ENCODE results near the gene IQCB1. TPM values are rescaled to one million over a fixed set of nuclear protein-coding genes. Genes with fewer than 3 reads are reported as not detected.
A peak's percentile ranks its signal among the peaks of the same experiment; 100 is the strongest.

IQCB1 gene
- total and polyA plus RNA-seq, 2 of the 8 experiments (the other 6 are each of a cell fraction or from before 2014, with no cell fraction given): 21.7 to 31.2 TPM

- peak; percentile 99 for FAIRE-seq
- CTCF ChIA-PET (ENCODE audit: partially characterized antibody): interaction anchor here (1.1 kb wide), 1 partner anchor 22 kb away, joined by 4 read pairs; no protein-coding TSS in a partner anchor
- TF ChIP-seq SRF (IDR thresholded peaks at IDR 0.05; ENCODE audit: low read depth, low read length) (no peak), FOSL1 (IDR thresholded peaks at IDR 0.05; ENCODE audit: insufficient read depth, low read depth, low read length) (no peak), KDM5A (IDR thresholded peaks at IDR 0.05; ENCODE audit: low read length) (no peak), TBP (IDR thresholded peaks at IDR 0.05; ENCODE audit: low read depth, low read length) (peak; percentile 93), SIX5 (IDR thresholded peaks at IDR 0.05; ENCODE audit: low read depth, low read length) (0 out of 2 replicates have a peak, but pooled peaks have one; percentile 7), RBBP5 (IDR thresholded peaks at IDR 0.05; ENCODE audit: borderline replicate concordance, low read depth, low read length) (peak; percentile 69; the same call in 1 of the 2 replicates), SIN3A (conservative IDR thresholded peaks at IDR 0.05 in 1 of 2, IDR thresholded peaks at IDR 0.05 in 1 of 2; ENCODE audit: low read depth in 1 of 2, low read length in 2 of 2) (peak; percentile 32 to 77; a peak in 2 of 4 replicates), CBX8 (IDR thresholded peaks at IDR 0.05; ENCODE audit: borderline replicate concordance, low read depth, low read length) (no peak), GABPA (IDR thresholded peaks at IDR 0.05; ENCODE audit: borderline replicate concordance, insufficient read depth, low read length) (peak; percentile 96), POLR2A (IDR thresholded peaks at IDR 0.05; ENCODE audit: control extremely low read depth in 1 of 2, low read depth in 2 of 2, low read length in 2 of 2) (peak; percentile 99 to 100), CREB1 (IDR thresholded peaks at IDR 0.05) (peak; percentile 74), JUND (IDR thresholded peaks at IDR 0.05; ENCODE audit: low read length) (no peak)
Measured at GRCh38 chr3:121749276-121750086, 85.4 kb downstream of the IQCB1 start, which contains the start of gene GOLGB1. Gene GOLGB1, minus strand, starts transcription at chr3:121749741. Its CDS starts 18,770 bp downstream, at chr3:121730971.

More at GRCh38 chr3:121749276-121750086, 85.4 kb downstream of the IQCB1 start, which contains the start of gene GOLGB1:
- peak within 1 kb of the TSS; percentile 90 to 92 for H3K4me2 ChIP-seq (ENCODE audit: insufficient read depth in 1 of 2, low read depth in 2 of 2, low read length in 2 of 2)
- H3K23me2 ChIP-seq (ENCODE audit: low read depth, low read length): peaks cover 9% of the 10 kb centered on the region
- H2BK12ac ChIP-seq (ENCODE audit: low read depth, low read length): no peak within 1 kb of the TSS; the same call in 1 of the 2 replicates
- peak within 1 kb of the TSS; percentile 6 for H3K4ac ChIP-seq (replicated peaks; ENCODE audit: insufficient read length, low read depth, low read length)
- no peak within 1 kb of the TSS for H2AK5ac ChIP-seq (ENCODE audit: low read depth, low read length)
- 2% methylated on average over 50 of the region's 51 CpGs; no CpG with 5 or more reads in 1 of the 2 experiments for WGBS, 2 experiments (ENCODE audit: extremely low coverage in 1 of 2, insufficient coverage in 1 of 2, insufficient read length in 1 of 2, insufficient replicate concordance in 2 of 2, low coverage in 1 of 2, low lambda C conversion rate in 2 of 2, missing lambda C conversion rate in 1 of 2)
- no peaks in the 10 kb centered on the region for H3K27me3 ChIP-seq (replicated peaks in 1 of 4; ENCODE audit: control insufficient read depth in 3 of 4, extremely low read depth in 1 of 4, insufficient read depth in 3 of 4, low read length in 3 of 4)
- H3K23ac ChIP-seq (ENCODE audit: insufficient read length): no peak within 1 kb of the TSS
- peak within 1 kb of the TSS; percentile 93 for H3K27ac ChIP-seq (ENCODE audit: low read depth, low read length)
- H2BK15ac ChIP-seq (ENCODE audit: low read length): no peak within 1 kb of the TSS; the same call in 1 of the 2 replicates
- DNase-seq (ENCODE audit: low read depth in 1 of 2, low spot score in 2 of 2): peak; percentile 92 to 94
- H2BK120ac ChIP-seq (replicated peaks; ENCODE audit: low read depth, low read length): no peak within 1 kb of the TSS
- peak within 1 kb of the TSS; percentile 81 to 98 (median 92) for H3K4me3 ChIP-seq (ENCODE audit: extremely low read depth in 1 of 4, insufficient read depth in 2 of 4, low read depth in 3 of 4, low read length in 4 of 4)
- no peak within 1 kb of the TSS for H4K91ac ChIP-seq (replicated peaks; ENCODE audit: insufficient read length, low read length)
- peak within 1 kb of the TSS; percentile 55 for H4K5ac ChIP-seq (ENCODE audit: insufficient read length, low read depth, low read length)
- peak within 1 kb of the TSS; percentile 87 for H2BK5ac ChIP-seq (ENCODE audit: low read depth, low read length)
- no peaks in the 10 kb centered on the region for H3K9me3 ChIP-seq (ENCODE audit: insufficient read depth in 2 of 2, low read depth in 1 of 2, low read length in 1 of 2)
- H3K36me3 ChIP-seq (ENCODE audit: control insufficient read depth in 2 of 4, insufficient read depth in 4 of 4, low read length in 3 of 4): no peaks in the 10 kb centered on the region
- H3K56ac ChIP-seq (replicated peaks; ENCODE audit: insufficient read length, low read depth, low read length): no peak within 1 kb of the TSS
- H3K4me1 ChIP-seq (replicated peaks in 1 of 4; ENCODE audit: control insufficient read depth in 3 of 4, insufficient read depth in 4 of 4, low read length in 3 of 4): peaks cover 0 to 5% (median 2%) of the 10 kb centered on the region in 4 experiments; a peak in 2 of 7 replicates
- H3K79me1 ChIP-seq (ENCODE audit: low read depth, low read length): no peaks in the 10 kb centered on the region
- peak within 1 kb of the TSS; percentile 61 to 97 (median 96) for H3K9ac ChIP-seq (replicated peaks in 1 of 4; ENCODE audit: extremely low read depth in 1 of 4, low read depth in 3 of 4, low read length in 3 of 4)
- H2BK20ac ChIP-seq (ENCODE audit: low read length): no peak within 1 kb of the TSS
- H4K8ac ChIP-seq (ENCODE audit: extremely low read depth, insufficient read depth, low read length): peak within 1 kb of the TSS; percentile 98
- H4K20me1 ChIP-seq (replicated peaks in 1 of 2; ENCODE audit: control insufficient read depth in 1 of 2, insufficient read depth in 2 of 2, low read length in 2 of 2): peaks cover 0 to 2% of the 10 kb centered on the region in 2 experiments
- peaks cover 0 to 33% of the 10 kb centered on the region in 2 experiments; a peak in 2 of 4 replicates for H3K79me2 ChIP-seq (ENCODE audit: control insufficient read depth in 1 of 2, insufficient read depth in 2 of 2, low read length in 2 of 2)
- POLR2A ChIA-PET (ENCODE audit: partially characterized antibody): interaction anchor here (0.6 to 3.1 kb wide), 16 partner anchors 10 to 1676 kb away, joined by 3 to 8 read pairs (median 4); partner anchors contain the start of gene POLQ
- H3K14ac ChIP-seq (ENCODE audit: insufficient read length): no peak within 1 kb of the TSS
- H3K18ac ChIP-seq (ENCODE audit: extremely low read depth, low read length): 0 out of 2 replicates have a peak within 1 kb of the TSS, but pooled peaks have one; percentile 73
- H2AFZ ChIP-seq (ENCODE audit: low read length): peak within 1 kb of the TSS; percentile 58; the same call in 1 of the 2 replicates
